Osteoblast (primary cell): ENCODE measurements around the gene IL15RA. TPM values are rescaled to one million over a fixed set of nuclear protein-coding genes. Genes with fewer than 3 reads are reported as not detected.

ENCODE experiments used
- DNase-seq: peaks from one replicate; pipeline ENCODE4 v3.0.0; 2011; ENCODE audit warnings: low spot score, mixed read lengths; ENCODE audit not compliant: insufficient read length; ENCODE audit errors: missing footprints
- H2AFZ ChIP-seq: 2 replicates; pipeline ENCODE4 v1.6.0; 2011; ENCODE audit warnings: mild to moderate bottlenecking, low read length
- H3K27ac ChIP-seq: 2 replicates; pipeline ENCODE4 v1.5.1; 2011; ENCODE audit warnings: mild to moderate bottlenecking, low read depth, low read length, moderate library complexity
- H3K27me3 ChIP-seq: 2 replicates; pipeline ENCODE4 v1.6.0; 2012; ENCODE audit warnings: mild to moderate bottlenecking, control low read depth, inconsistent platforms, low read length, moderate library complexity; ENCODE audit not compliant: insufficient read depth
- H3K36me3 ChIP-seq: 2 replicates; pipeline ENCODE4 v1.5.1; 2011; ENCODE audit warnings: mild to moderate bottlenecking, low read length, control low read depth, moderate library complexity; ENCODE audit not compliant: insufficient read depth
- H3K4me1 ChIP-seq: 2 replicates; pipeline ENCODE4 v1.5.1; 2011; ENCODE audit warnings: mild to moderate bottlenecking, low read length, control low read depth, moderate library complexity; ENCODE audit not compliant: insufficient read depth
- H3K4me2 ChIP-seq: 2 replicates; pipeline ENCODE4 v1.6.0; 2011; ENCODE audit warnings: mild to moderate bottlenecking, low read length; ENCODE audit not compliant: insufficient read depth
- H3K4me3 ChIP-seq: fragments of 200-600 bp; sonication (generic); 3 replicates; pipeline ENCODE4 v1.5.1; 2012; ENCODE audit warnings: mild to moderate bottlenecking, low read length, inconsistent platforms; ENCODE audit not compliant: insufficient read depth
- H3K79me2 ChIP-seq: 2 replicates; pipeline ENCODE4 v1.6.0; 2012; ENCODE audit warnings: mild to moderate bottlenecking, low read length, control low read depth, inconsistent platforms; ENCODE audit not compliant: insufficient read depth
- H3K9me3 ChIP-seq: 2 replicates; pipeline ENCODE4 v1.5.1; 2011; ENCODE audit warnings: low read depth, low read length, control low read depth
- H4K20me1 ChIP-seq: 2 replicates; pipeline ENCODE4 v1.6.0; 2012; ENCODE audit warnings: mild to moderate bottlenecking, low read length, control low read depth; ENCODE audit not compliant: insufficient read depth
- CTCF ChIP-seq: IDR thresholded peaks from 2 replicates; pipeline ENCODE4 v1.5.1; 2011; ENCODE audit warnings: mild to moderate bottlenecking, low read depth, low read length, moderate library complexity; ENCODE audit errors: extremely low read depth
- total RNA-seq: library from RNA; depleted of rRNA; stranded (reverse); fragments of >200 nt; gene quantifications from 2 replicates; pipeline ENCODE4 v1.2.3, GENCODE V29; 2012

IL15RA gene
- total RNA-seq, 1 donor, result 1.1 TPM

- no peak overlapping the region for H3K4me3 ChIP-seq
- no peak for TF ChIP-seq CTCF
- H3K9me3 ChIP-seq, result no peaks in the 10 kb centered on the region
- H3K79me2 ChIP-seq, result no peaks in the 10 kb centered on the region
- no peak overlapping the region for H2AFZ ChIP-seq
- no peak for DNase-seq
- H4K20me1 ChIP-seq, result no peaks in the 10 kb centered on the region
- H3K4me1 ChIP-seq, result no peaks in the 10 kb centered on the region
- H3K36me3 ChIP-seq, result no peaks in the 10 kb centered on the region
- no peak overlapping the region for H3K4me2 ChIP-seq
- no peak overlapping the region for H3K27ac ChIP-seq
- peaks cover 11% of the 10 kb centered on the region for H3K27me3 ChIP-seq
These were observed 41.1 kb upstream of the IL15RA start for GRCh38 chr10:6018422-6018821.

DNA sequence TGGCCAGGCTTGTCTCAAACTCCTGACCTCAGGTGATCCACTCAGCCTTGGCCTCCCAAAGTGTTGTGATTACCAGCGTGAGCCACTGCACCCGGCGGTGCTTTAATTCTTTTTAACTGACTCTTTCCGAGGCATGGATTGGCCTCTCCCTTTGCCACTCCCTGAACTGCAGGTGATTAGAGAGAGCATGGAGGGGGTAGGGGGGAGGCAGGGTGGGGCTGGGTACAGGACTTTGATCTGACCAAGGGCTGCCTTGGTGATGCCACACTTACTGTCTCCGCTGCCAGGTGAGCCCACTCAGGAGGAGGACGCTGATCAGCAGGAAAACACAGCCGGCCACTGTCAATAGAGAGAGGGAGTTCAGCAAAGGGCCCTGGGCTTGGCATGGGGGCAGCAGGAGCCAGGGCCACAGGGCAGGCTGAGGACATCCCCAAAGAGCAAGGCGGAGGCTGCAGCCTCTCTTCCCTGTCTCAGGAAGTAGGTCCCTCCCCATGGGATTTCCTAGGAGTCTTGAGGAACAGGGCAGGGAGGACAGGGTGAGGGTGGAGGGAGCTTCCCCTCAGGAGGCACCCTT is 40.5 kb upstream of the IL15RA start:
- Histone ChIP-seq H3K4me2 (no peak overlapping the region), H3K4me3 (no peak overlapping the region), H3K4me1 (no peaks in the 10 kb centered on the region), H3K79me2 (no peaks in the 10 kb centered on the region), H4K20me1 (no peaks in the 10 kb centered on the region), H3K27me3 (peaks cover 11% of the 10 kb centered on the region), H3K27ac (no peak overlapping the region), H3K36me3 (no peaks in the 10 kb centered on the region), H3K9me3 (no peaks in the 10 kb centered on the region), H2AFZ (no peak overlapping the region)
- no peak for TF ChIP-seq CTCF
- DNase-seq, result no peak

DNA sequence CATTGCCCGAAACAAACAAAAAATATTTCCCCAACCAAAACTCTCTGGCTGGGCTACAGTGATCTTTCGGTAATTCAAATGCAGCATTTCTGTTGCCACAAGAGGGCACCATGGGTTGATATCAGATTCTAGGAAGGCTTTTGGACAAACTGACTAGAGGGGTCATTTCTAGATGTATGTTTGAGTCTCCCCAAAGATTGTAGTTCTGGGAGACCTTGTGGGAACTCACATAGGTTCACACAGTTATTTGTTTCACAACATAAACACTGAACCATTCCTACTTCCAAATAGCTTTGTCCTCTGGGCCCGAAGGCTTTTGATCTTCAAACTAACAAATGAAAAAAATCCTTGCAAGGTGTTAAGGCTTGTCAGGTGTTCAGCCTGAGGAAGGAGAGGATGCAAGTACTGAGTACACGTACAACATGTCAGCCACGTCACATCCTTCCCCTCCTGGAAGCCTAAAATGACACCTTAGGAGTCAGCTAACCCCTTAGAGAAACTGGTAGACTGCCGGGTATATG is 37.0 kb upstream of the IL15RA start:
- Histone ChIP-seq H3K79me2 (no peaks in the 10 kb centered on the region), H4K20me1 (no peaks in the 10 kb centered on the region), H3K4me1 (peaks cover 8% of the 10 kb centered on the region), H3K36me3 (no peaks in the 10 kb centered on the region), H3K4me3 (peak overlapping the region; percentile 25), H3K27ac (no peak overlapping the region), H3K4me2 (peak overlapping the region; percentile 61), H3K9me3 (no peaks in the 10 kb centered on the region), H2AFZ (peak overlapping the region; percentile 50), H3K27me3 (peaks cover 11% of the 10 kb centered on the region)
- peak; percentile 77 for TF ChIP-seq CTCF
- no peak for DNase-seq

GRCh38 chr10:6013413-6014192 is 36.3 kb upstream of the IL15RA start:
- Histone ChIP-seq H3K4me2 (peak overlapping the region; percentile 61), H3K9me3 (no peaks in the 10 kb centered on the region), H3K27me3 (peaks cover 9% of the 10 kb centered on the region), H3K27ac (no peak overlapping the region), H3K36me3 (no peaks in the 10 kb centered on the region), H3K79me2 (no peaks in the 10 kb centered on the region), H4K20me1 (no peaks in the 10 kb centered on the region), H3K4me3 (peak overlapping the region; percentile 25), H2AFZ (peak overlapping the region; percentile 50), H3K4me1 (peaks cover 15% of the 10 kb centered on the region)
- TF ChIP-seq CTCF, result no peak
- DNase-seq, result no peak
